ENCODE measurements around the gene CHEK1.

The CHEK1 gene

GRCh38 chr11:125662689-125663088 lies 37.7 kb downstream of the CHEK1 start:
- DNase-seq (ENCODE audit: low spot score), result no peak
- H3K4me1 ChIP-seq (ENCODE audit: insufficient read depth, poor library complexity, severe bottlenecking), result no peaks in the 10 kb centered on the region
- ATAC-seq (ENCODE audit: low read depth), result no peak
- H3K9me3 ChIP-seq (ENCODE audit: severe bottlenecking), result no peaks in the 10 kb centered on the region
- no peak for TF ChIP-seq CTCF (IDR thresholded peaks at IDR 0.05; ENCODE audit: poor library complexity, severe bottlenecking)
- H3K27ac ChIP-seq (ENCODE audit: poor library complexity, severe bottlenecking), result no peak overlapping the region
- no peaks in the 10 kb centered on the region for H3K27me3 ChIP-seq (ENCODE audit: insufficient read depth, poor library complexity, severe bottlenecking)
- peaks cover 69% of the 10 kb centered on the region for H3K36me3 ChIP-seq (ENCODE audit: low read depth)
- no peak overlapping the region for H3K4me3 ChIP-seq (ENCODE audit: severe bottlenecking)

- no peak for DNase-seq (ENCODE audit: low spot score)
- TF ChIP-seq CTCF (IDR thresholded peaks at IDR 0.05; ENCODE audit: poor library complexity, severe bottlenecking), result no peak
- no peak for ATAC-seq (ENCODE audit: low read depth)
- Histone ChIP-seq H3K4me1 (ENCODE audit: insufficient read depth, poor library complexity, severe bottlenecking) (no peaks in the 10 kb centered on the region), H3K9me3 (ENCODE audit: severe bottlenecking) (no peaks in the 10 kb centered on the region), H3K36me3 (ENCODE audit: low read depth) (peaks cover 66% of the 10 kb centered on the region), H3K27me3 (ENCODE audit: insufficient read depth, poor library complexity, severe bottlenecking) (no peaks in the 10 kb centered on the region), H3K27ac (ENCODE audit: poor library complexity, severe bottlenecking) (no peak overlapping the region), H3K4me3 (ENCODE audit: severe bottlenecking) (no peak overlapping the region)
Measured at GRCh38 chr11:125663910-125664309, 38.9 kb downstream of the CHEK1 start.

- DNase-seq (ENCODE audit: low spot score), result no peak
- H3K4me1 ChIP-seq (ENCODE audit: insufficient read depth, poor library complexity, severe bottlenecking), result no peaks in the 10 kb centered on the region
- ATAC-seq (ENCODE audit: low read depth), result no peak
- no peak overlapping the region for H3K27ac ChIP-seq (ENCODE audit: poor library complexity, severe bottlenecking)
- H3K36me3 ChIP-seq (ENCODE audit: low read depth), result peaks cover 57% of the 10 kb centered on the region
- no peak overlapping the region for H3K4me3 ChIP-seq (ENCODE audit: severe bottlenecking)
- peaks cover 2% of the 10 kb centered on the region for H3K27me3 ChIP-seq (ENCODE audit: insufficient read depth, poor library complexity, severe bottlenecking)
- TF ChIP-seq CTCF (IDR thresholded peaks at IDR 0.05; ENCODE audit: poor library complexity, severe bottlenecking), result no peak
- H3K9me3 ChIP-seq (ENCODE audit: severe bottlenecking), result no peaks in the 10 kb centered on the region
Measured at GRCh38 chr11:125667151-125667550, 42.2 kb downstream of the CHEK1 start.

GRCh38 chr11:125670172-125670571 lies 45.2 kb downstream of the CHEK1 start:
- Histone ChIP-seq H3K9me3 (ENCODE audit: severe bottlenecking) (no peaks in the 10 kb centered on the region), H3K36me3 (ENCODE audit: low read depth) (peaks cover 41% of the 10 kb centered on the region), H3K4me1 (ENCODE audit: insufficient read depth, poor library complexity, severe bottlenecking) (no peaks in the 10 kb centered on the region), H3K27me3 (ENCODE audit: insufficient read depth, poor library complexity, severe bottlenecking) (peaks cover 2% of the 10 kb centered on the region), H3K27ac (ENCODE audit: poor library complexity, severe bottlenecking) (no peak overlapping the region), H3K4me3 (ENCODE audit: severe bottlenecking) (no peak overlapping the region)
- DNase-seq (ENCODE audit: low spot score), result no peak
- TF ChIP-seq CTCF (IDR thresholded peaks at IDR 0.05; ENCODE audit: poor library complexity, severe bottlenecking), result no peak
- no peak for ATAC-seq (ENCODE audit: low read depth)

- no peak for TF ChIP-seq CTCF (IDR thresholded peaks at IDR 0.05; ENCODE audit: poor library complexity, severe bottlenecking)
- no peaks in the 10 kb centered on the region for H3K9me3 ChIP-seq (ENCODE audit: severe bottlenecking)
- DNase-seq (ENCODE audit: low spot score) (no peak), ATAC-seq (ENCODE audit: low read depth) (no peak)
- peaks cover 2% of the 10 kb centered on the region for H3K27me3 ChIP-seq (ENCODE audit: insufficient read depth, poor library complexity, severe bottlenecking)
- no peak overlapping the region for H3K4me3 ChIP-seq (ENCODE audit: severe bottlenecking)
- peaks cover 46% of the 10 kb centered on the region for H3K36me3 ChIP-seq (ENCODE audit: low read depth)
- H3K27ac ChIP-seq (ENCODE audit: poor library complexity, severe bottlenecking), result no peak overlapping the region
- H3K4me1 ChIP-seq (ENCODE audit: insufficient read depth, poor library complexity, severe bottlenecking), result no peaks in the 10 kb centered on the region
Measured at GRCh38 chr11:125671561-125671960, 46.6 kb downstream of the CHEK1 start.

Data from RWPE2 (cell line).